Activated CD4-positive, alpha-beta T cell treated with anti-CD3 and anti-CD28 coated beads, Interleukin-2, amount 50 U/mL, for 24 hours (primary cell): ENCODE results near the gene DEPDC5.
"Not testable (repeated sequence)": the region's sequence is repeated elsewhere in the genome, so short reads cannot be mapped to it uniquely, and the experiment has no call there.

Experiments used
- DNase-seq, 2 donors: peaks; one replicate each; pipeline ENCODE4 v3.0.0-alpha.2; 2020; ENCODE audit warnings: low read depth in 1 of 2, low spot score in 1 of 2

The DEPDC5 gene

GRCh38 chr22:31753634-31754501 lies at the start of gene DEPDC5:
DEPDC5 (plus strand) TSS chr22:31754019; CDS start chr22:31754922, 903 bp downstream.
- peak; percentile 91 to 92 for DNase-seq

- no peak for DNase-seq
Measured at GRCh38 chr22:31707519-31707918, 46.3 kb upstream of the DEPDC5 start.

- not testable (repeated sequence) for DNase-seq
Measured at GRCh38 chr22:31711226-31711625, 42.6 kb upstream of the DEPDC5 start.

GRCh38 chr22:31715147-31715778 lies 38.6 kb upstream of the DEPDC5 start:
- DNase-seq: no peak

GRCh38 chr22:31719850-31720471 lies 33.9 kb upstream of the DEPDC5 start:
- DNase-seq: no peak

- no peak for DNase-seq
Measured at GRCh38 chr22:31723723-31724122, 30.1 kb upstream of the DEPDC5 start.

GRCh38 chr22:31726692-31727091 lies 27.1 kb upstream of the DEPDC5 start:
- no peak for DNase-seq

GRCh38 chr22:31728857-31729256 lies 25.0 kb upstream of the DEPDC5 start:
- DNase-seq: no peak

- DNase-seq: no peak
Measured at GRCh38 chr22:31730344-31730711, 23.5 kb upstream of the DEPDC5 start.

- DNase-seq: no peak
Measured at GRCh38 chr22:31732089-31732829, 21.6 kb upstream of the DEPDC5 start.

- no peak for DNase-seq
Measured at GRCh38 chr22:31733580-31734079, 20.2 kb upstream of the DEPDC5 start.

GRCh38 chr22:31734512-31734911 lies 19.3 kb upstream of the DEPDC5 start:
- DNase-seq: no peak

GRCh38 chr22:31736458-31736857 lies 17.4 kb upstream of the DEPDC5 start:
- DNase-seq: no peak

GRCh38 chr22:31737932-31738331 lies 15.9 kb upstream of the DEPDC5 start:
- no peak for DNase-seq

- DNase-seq: no peak
Measured at GRCh38 chr22:31738566-31738965, 15.3 kb upstream of the DEPDC5 start.

- no peak for DNase-seq
Measured at GRCh38 chr22:31739795-31740201, 14.0 kb upstream of the DEPDC5 start.

- DNase-seq: not testable (repeated sequence)
Measured at GRCh38 chr22:31740314-31740713, 13.5 kb upstream of the DEPDC5 start.

GRCh38 chr22:31742115-31742514 lies 11.7 kb upstream of the DEPDC5 start:
- no peak for DNase-seq

GRCh38 chr22:31742682-31743081 lies 11.1 kb upstream of the DEPDC5 start:
- DNase-seq: no peak

GRCh38 chr22:31743871-31744270 lies 9.9 kb upstream of the DEPDC5 start:
- DNase-seq: no peak

GRCh38 chr22:31747441-31747840 lies 6.4 kb upstream of the DEPDC5 start:
- DNase-seq: no peak
